Activated T-helper 1 cell treated with Interleukin-2 at 50 U/mL for 16 hours (primary cell): ENCODE results near the gene CLDN2.
"Not testable (repeated sequence)": the region's sequence is repeated elsewhere in the genome, so short reads cannot be mapped to it uniquely, and the experiment has no call there.

Experiments used
- DNase-seq: peaks from one replicate; pipeline ENCODE4 v3.0.0-alpha.2; 2020; ENCODE audit warnings: low read depth

Gene CLDN2

GRCh38 chrX:106919932-106920452 is at the start of gene CLDN2:
TSS of gene CLDN2 (plus strand) at chrX:106920402. CDS start at chrX:106928229, 7,827 bp downstream.
- DNase-seq = no peak

- DNase-seq = not testable (repeated sequence)
Observed at GRCh38 chrX:106872796-106873195, 47.4 kb upstream of the CLDN2 start.

GRCh38 chrX:106874075-106874474 is 46.1 kb upstream of the CLDN2 start:
- DNase-seq = no peak

- no peak for DNase-seq
Observed at GRCh38 chrX:106875151-106875550, 45.1 kb upstream of the CLDN2 start.

- DNase-seq = no peak
Observed at GRCh38 chrX:106889468-106889867, 30.7 kb upstream of the CLDN2 start.

- DNase-seq = no peak
Observed at GRCh38 chrX:106891762-106892460, 28.3 kb upstream of the CLDN2 start.

- peak; percentile 17 for DNase-seq
Observed at GRCh38 chrX:106894392-106894909, 25.8 kb upstream of the CLDN2 start.

- no peak for DNase-seq
Observed at GRCh38 chrX:106894978-106895452, 25.2 kb upstream of the CLDN2 start.

GRCh38 chrX:106897259-106897658 is 22.9 kb upstream of the CLDN2 start:
- DNase-seq = no peak

GRCh38 chrX:106898462-106898861 is 21.7 kb upstream of the CLDN2 start:
- no peak for DNase-seq

- DNase-seq = no peak
Observed at GRCh38 chrX:106899276-106899675, 20.9 kb upstream of the CLDN2 start.

GRCh38 chrX:106899841-106900240 is 20.4 kb upstream of the CLDN2 start:
- no peak for DNase-seq

GRCh38 chrX:106901341-106901740 is 18.9 kb upstream of the CLDN2 start:
- no peak for DNase-seq

- no peak for DNase-seq
Observed at GRCh38 chrX:106901781-106902219, 18.4 kb upstream of the CLDN2 start.

GRCh38 chrX:106902684-106903083 is 17.5 kb upstream of the CLDN2 start:
- DNase-seq = no peak

GRCh38 chrX:106903291-106903824 is 16.8 kb upstream of the CLDN2 start, which contains the start of gene RIPPLY1:
TSS of gene RIPPLY1 (minus strand) at chrX:106903341. CDS start at chrX:106903287, 54 bp downstream.
- no peak for DNase-seq

GRCh38 chrX:106903856-106904528 is 16.2 kb upstream of the CLDN2 start:
- no peak for DNase-seq

GRCh38 chrX:106905064-106905708 is 15.0 kb upstream of the CLDN2 start:
- no peak for DNase-seq

- DNase-seq = no peak
Observed at GRCh38 chrX:106906361-106906760, 13.8 kb upstream of the CLDN2 start.

GRCh38 chrX:106912864-106913263 is 7.3 kb upstream of the CLDN2 start:
- no peak for DNase-seq

- DNase-seq = no peak
Observed at GRCh38 chrX:106917830-106918500, 2.2 kb upstream of the CLDN2 start.
